ENCODE measurements around the gene TAS2R8. TPM values are rescaled to one million over a fixed set of nuclear protein-coding genes. Genes with fewer than 3 reads are reported as not detected.

Gene TAS2R8
- total RNA-seq, 1 donor from 2014 or later: 0.08 TPM

- TF ChIP-seq, protein P1, sequence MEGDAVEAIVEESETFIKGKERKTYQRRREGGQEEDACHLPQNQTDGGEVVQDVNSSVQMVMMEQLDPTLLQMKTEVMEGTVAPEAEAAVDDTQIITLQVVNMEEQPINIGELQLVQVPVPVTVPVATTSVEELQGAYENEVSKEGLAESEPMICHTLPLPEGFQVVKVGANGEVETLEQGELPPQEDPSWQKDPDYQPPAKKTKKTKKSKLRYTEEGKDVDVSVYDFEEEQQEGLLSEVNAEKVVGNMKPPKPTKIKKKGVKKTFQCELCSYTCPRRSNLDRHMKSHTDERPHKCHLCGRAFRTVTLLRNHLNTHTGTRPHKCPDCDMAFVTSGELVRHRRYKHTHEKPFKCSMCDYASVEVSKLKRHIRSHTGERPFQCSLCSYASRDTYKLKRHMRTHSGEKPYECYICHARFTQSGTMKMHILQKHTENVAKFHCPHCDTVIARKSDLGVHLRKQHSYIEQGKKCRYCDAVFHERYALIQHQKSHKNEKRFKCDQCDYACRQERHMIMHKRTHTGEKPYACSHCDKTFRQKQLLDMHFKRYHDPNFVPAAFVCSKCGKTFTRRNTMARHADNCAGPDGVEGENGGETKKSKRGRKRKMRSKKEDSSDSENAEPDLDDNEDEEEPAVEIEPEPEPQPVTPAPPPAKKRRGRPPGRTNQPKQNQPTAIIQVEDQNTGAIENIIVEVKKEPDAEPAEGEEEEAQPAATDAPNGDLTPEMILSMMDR (IDR thresholded peaks at IDR 0.05; ENCODE audit: insufficient read depth, low read length, poor library complexity, severe bottlenecking): no peak
- peak; percentile 9 for DNase-seq (ENCODE audit: low read depth)
- H3K36me3 ChIP-seq (ENCODE audit: control insufficient read depth, insufficient read depth, low read length): no peaks in the 10 kb centered on the region
- no peak overlapping the region for H3K4me3 ChIP-seq (ENCODE audit: low read depth, low read length)
- H3K27me3 ChIP-seq (ENCODE audit: control insufficient read depth, insufficient read depth, low read length): no peaks in the 10 kb centered on the region
Measured at GRCh38 chr12:10847744-10848143, 40.7 kb upstream of the TAS2R8 start.

GRCh38 chr12:10842862-10843261, 35.8 kb upstream of the TAS2R8 start:
- TF ChIP-seq, protein P1 (IDR thresholded peaks at IDR 0.05; ENCODE audit: insufficient read depth, low read length, poor library complexity, severe bottlenecking): no peak

DNA sequence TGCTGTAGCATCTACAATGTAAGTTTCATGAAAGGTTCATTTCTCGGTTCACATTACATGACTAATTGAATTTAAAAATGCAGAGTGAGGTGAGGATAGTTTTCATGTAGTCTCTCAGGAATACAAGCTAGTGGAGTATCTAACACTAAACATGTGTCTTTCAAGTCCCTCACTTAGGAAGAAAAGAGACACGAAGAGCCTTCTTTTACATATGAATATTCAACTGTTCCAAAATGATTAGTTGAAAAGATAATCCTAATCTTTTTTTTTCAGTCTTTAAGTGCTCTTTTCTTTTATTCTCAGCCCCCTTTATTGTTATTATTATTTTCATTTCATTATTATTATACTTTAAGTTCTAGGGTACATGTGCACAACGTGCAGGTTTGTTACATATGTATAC, 31.4 kb upstream of the TAS2R8 start:
- DNase-seq (ENCODE audit: low read depth): no peak
- Histone ChIP-seq H3K27me3 (ENCODE audit: control insufficient read depth, insufficient read depth, low read length) (no peaks in the 10 kb centered on the region), H3K4me3 (ENCODE audit: low read depth, low read length) (no peak overlapping the region), H3K36me3 (ENCODE audit: control insufficient read depth, insufficient read depth, low read length) (no peaks in the 10 kb centered on the region)
- TF ChIP-seq, protein P1 (IDR thresholded peaks at IDR 0.05; ENCODE audit: insufficient read depth, low read length, poor library complexity, severe bottlenecking): no peak

More at GRCh38 chr12:10842862-10843261, 35.8 kb upstream of the TAS2R8 start:
- no peak overlapping the region for H3K4me3 ChIP-seq (ENCODE audit: low read depth, low read length)
- DNase-seq (ENCODE audit: low read depth): no peak
- no peaks in the 10 kb centered on the region for H3K27me3 ChIP-seq (ENCODE audit: control insufficient read depth, insufficient read depth, low read length)
- no peaks in the 10 kb centered on the region for H3K36me3 ChIP-seq (ENCODE audit: control insufficient read depth, insufficient read depth, low read length)

GRCh38 chr12:10829994-10830393, 22.9 kb upstream of the TAS2R8 start:
- TF ChIP-seq, protein P1 (IDR thresholded peaks at IDR 0.05; ENCODE audit: insufficient read depth, low read length, poor library complexity, severe bottlenecking): no peak
- Histone ChIP-seq H3K27me3 (ENCODE audit: control insufficient read depth, insufficient read depth, low read length) (no peaks in the 10 kb centered on the region), H3K36me3 (ENCODE audit: control insufficient read depth, insufficient read depth, low read length) (no peaks in the 10 kb centered on the region), H3K4me3 (ENCODE audit: low read depth, low read length) (no peak overlapping the region)
- no peak for DNase-seq (ENCODE audit: low read depth)

- Histone ChIP-seq H3K27me3 (ENCODE audit: control insufficient read depth, insufficient read depth, low read length) (no peaks in the 10 kb centered on the region), H3K36me3 (ENCODE audit: control insufficient read depth, insufficient read depth, low read length) (no peaks in the 10 kb centered on the region), H3K4me3 (ENCODE audit: low read depth, low read length) (no peak within 1 kb of the TSS)
- DNase-seq (ENCODE audit: low read depth): no peak
- TF ChIP-seq, protein P1 (IDR thresholded peaks at IDR 0.05; ENCODE audit: insufficient read depth, low read length, poor library complexity, severe bottlenecking): no peak
Measured at GRCh38 chr12:10826258-10826657, 19.2 kb upstream of the TAS2R8 start, which contains the start of gene TAS2R10. Gene TAS2R10 (minus strand): TSS chr12:10826358. CDS start chr12:10826269, 89 bp downstream.

GRCh38 chr12:10824957-10825356, 17.9 kb upstream of the TAS2R8 start:
- no peak for DNase-seq (ENCODE audit: low read depth)
- TF ChIP-seq, protein P1 (IDR thresholded peaks at IDR 0.05; ENCODE audit: insufficient read depth, low read length, poor library complexity, severe bottlenecking): no peak
- no peaks in the 10 kb centered on the region for H3K36me3 ChIP-seq (ENCODE audit: control insufficient read depth, insufficient read depth, low read length)
- no peaks in the 10 kb centered on the region for H3K27me3 ChIP-seq (ENCODE audit: control insufficient read depth, insufficient read depth, low read length)
- no peak overlapping the region for H3K4me3 ChIP-seq (ENCODE audit: low read depth, low read length)

Data from kidney epithelial cell (primary cell).